T follicular helper cell (primary cell): ENCODE measurements around the gene SLC51A.
"Not testable (repeated sequence)": the region's sequence is repeated elsewhere in the genome, so short reads cannot be mapped to it uniquely, and the experiment has no call there.

Experiments used
- DNase-seq: peaks from one replicate; pipeline ENCODE4 v3.0.0-alpha.2; 2020; ENCODE audit warnings: low read depth
- total RNA-seq, 2 experiments: gene quantifications; one replicate each; lab custom pipeline; 2026; lab: John Stamatoyannopoulos, UW

Gene SLC51A
- total RNA-seq, result 0 reads per million in 2 experiments

DNA sequence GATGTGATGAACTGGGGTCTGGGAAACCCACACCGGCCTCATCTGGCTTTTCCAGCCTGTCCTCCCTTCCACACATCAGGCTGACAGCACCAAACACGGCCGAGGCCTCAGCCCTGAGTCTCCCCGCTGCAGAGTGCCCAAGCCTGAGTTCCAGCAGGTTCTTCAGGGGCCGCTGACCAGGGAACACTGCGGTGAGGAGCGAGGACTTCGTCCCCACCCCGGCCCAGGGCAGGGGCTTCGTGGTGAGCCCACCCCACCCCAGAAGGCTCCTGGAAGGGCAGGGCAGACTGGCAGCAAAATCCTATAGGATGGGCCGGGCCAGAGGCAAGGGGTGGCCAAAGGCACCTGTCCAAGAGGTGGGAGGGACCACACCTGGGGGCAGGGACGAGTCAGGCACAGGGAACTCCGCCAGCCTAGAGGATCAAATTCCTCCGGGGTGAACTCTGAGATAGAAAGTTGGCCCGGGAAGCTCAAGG is at the start of gene SLC51A:
Gene SLC51A, plus strand, starts transcription at position 446 of the 476 bp plus-strand sequence. CDS start 179 bp downstream, outside the sequence.
- DNase-seq, result no peak

- DNase-seq, result no peak
Measured at GRCh38 chr3:196166741-196167140, 49.6 kb upstream of the SLC51A start.

DNA sequence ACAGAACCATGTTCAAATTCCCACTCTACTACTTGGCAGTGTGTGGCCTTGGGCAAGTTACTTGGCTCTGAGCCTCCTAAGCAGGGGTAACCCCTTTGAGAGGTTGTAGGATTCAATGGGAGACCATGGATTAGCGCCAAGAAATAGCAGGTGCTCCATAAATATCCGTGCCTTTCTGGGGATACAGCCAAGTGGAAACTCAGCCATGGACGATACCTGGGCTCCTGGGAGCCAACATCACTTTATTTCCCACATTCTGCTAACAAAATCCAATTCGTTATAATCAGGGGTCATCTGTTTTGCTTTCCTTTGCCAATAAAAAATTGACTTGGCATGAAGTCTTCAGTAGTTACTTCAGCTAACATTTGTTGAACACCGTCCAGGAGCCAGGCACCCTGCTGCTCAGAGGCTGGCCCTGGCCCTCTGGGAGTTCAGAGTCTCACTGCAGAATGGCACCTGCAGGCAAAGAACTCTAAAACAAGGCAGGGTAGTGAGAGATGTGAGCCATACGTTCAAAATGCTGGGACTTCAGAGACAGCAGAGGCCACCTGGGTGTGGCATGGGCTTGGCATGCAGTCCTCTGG is 47.4 kb upstream of the SLC51A start:
- no peak for DNase-seq

DNA sequence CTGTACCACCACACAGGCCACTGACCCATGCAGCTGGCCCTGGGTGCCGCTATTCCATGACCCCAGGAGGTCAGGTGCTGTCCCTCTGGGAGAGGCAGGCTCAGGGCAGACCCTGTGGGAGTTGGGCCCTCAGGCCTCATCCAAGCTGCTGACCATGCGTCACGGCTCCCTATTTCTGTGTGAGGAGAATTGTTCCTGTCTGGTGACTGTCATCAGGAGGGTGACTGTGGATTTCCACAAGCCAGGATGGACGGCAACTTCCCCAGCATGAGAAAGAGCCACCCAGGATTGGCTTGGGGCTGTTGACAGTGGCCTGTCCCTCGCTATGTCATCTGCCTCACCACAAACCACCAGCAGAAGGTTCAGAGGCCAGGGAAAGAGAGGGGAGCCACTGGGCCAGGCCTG is 46.5 kb upstream of the SLC51A start:
- DNase-seq, result no peak

- DNase-seq, result not testable (repeated sequence)
Measured at GRCh38 chr3:196170296-196170695, 46.0 kb upstream of the SLC51A start.

DNA sequence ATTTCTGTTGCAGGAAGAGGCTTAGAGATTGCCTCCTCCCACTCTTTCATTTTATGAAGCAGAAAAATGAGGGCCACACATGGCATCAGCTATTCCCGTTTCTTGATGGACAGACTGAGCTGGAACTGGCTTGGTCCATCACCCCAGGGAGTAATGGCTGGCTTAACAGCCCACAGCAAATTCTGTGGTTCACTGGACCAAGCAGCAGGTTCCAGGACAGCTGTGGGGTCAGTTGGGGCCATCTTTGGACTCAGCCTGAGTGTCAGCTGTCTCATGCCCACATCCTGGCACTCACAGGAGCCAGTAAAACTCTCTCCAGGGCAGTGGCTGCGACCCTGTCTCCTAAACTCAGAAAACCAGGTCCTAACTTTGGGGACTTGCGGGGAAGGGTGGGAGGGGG is 41.7 kb upstream of the SLC51A start:
- DNase-seq, result no peak

DNA sequence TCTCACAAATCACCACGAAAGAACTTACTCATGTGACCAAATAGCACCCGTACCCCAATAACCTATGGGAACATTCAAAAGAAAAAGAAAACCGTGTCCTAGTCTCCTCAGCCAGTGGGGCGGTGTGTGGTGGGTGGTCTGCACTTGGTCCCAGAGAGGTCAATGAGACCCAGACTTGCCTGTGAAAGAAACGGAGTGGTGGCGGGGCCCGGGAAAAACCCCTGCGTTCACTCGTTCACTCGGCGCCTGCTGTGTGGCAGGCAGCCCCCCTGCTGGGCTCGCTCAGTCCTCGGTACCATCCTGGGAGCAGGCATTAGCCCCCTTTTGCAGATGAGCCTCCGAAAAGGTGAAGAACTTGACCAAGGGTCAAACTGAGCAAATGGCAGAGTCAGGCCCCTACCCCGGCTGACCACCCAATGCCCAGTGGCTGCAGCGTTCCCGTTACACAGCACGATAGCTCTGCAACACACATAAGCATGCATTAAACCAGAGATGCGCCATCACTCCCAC is 41.2 kb upstream of the SLC51A start:
- no peak for DNase-seq

- no peak for DNase-seq
Measured at GRCh38 chr3:196175722-196176121, 40.6 kb upstream of the SLC51A start.

DNA sequence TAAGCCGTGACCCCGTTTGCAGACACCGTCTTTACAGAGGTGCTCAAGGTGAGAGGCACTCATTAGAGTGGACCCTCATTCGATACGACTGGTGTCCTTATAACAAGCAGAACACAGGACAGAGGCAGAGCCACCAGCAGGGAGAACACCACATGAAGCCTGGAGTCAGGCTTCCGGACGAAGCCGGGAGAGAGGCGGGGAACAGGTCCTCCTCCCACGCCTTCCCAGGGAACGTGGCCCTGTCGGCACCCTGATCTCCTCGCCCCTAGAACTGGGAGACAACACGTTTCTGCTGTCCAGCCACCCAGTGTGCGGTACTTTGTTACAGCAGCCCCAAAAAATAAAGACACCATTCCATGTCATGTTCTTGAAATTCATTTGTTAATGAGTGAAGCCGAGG is 38.8 kb upstream of the SLC51A start:
- DNase-seq, result no peak

- DNase-seq, result no peak
Measured at GRCh38 chr3:196177967-196178366, 38.4 kb upstream of the SLC51A start.

GRCh38 chr3:196178993-196179379 is 37.3 kb upstream of the SLC51A start:
- DNase-seq, result no peak

GRCh38 chr3:196179380-196180308 is 36.7 kb upstream of the SLC51A start:
- DNase-seq, result peak; percentile 72

GRCh38 chr3:196180346-196180745 is 36.0 kb upstream of the SLC51A start:
- no peak for DNase-seq

DNA sequence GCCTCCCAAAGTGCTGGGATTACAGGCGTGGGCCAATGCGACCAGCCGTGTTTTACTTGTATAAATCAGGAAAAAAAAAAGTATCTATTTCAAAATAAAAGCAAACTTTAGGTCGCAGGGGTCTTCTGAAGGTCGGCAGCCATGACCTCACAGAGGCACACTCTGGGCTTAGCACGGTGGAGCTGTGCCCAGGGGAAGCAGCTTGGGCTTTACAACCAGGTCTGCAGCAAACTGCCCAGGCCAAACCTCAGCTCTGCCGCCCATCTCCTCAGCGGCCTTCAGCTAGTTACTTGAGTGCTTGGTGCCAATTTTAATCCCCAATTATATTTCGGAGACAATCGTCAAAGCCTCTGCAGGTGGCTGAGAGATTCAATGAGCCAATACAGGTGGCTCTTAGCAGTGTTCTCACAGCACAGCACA is 35.2 kb upstream of the SLC51A start:
- DNase-seq, result no peak

- not testable (repeated sequence) for DNase-seq
Measured at GRCh38 chr3:196184169-196184432, 32.2 kb upstream of the SLC51A start.

GRCh38 chr3:196184881-196185280 is 31.5 kb upstream of the SLC51A start:
- no peak for DNase-seq

- DNase-seq, result no peak
Measured at GRCh38 chr3:196186651-196187573, 29.4 kb upstream of the SLC51A start.

GRCh38 chr3:196189566-196190347 is 26.6 kb upstream of the SLC51A start:
- no peak for DNase-seq

- DNase-seq, result no peak
Measured at GRCh38 chr3:196192036-196192523, 24.3 kb upstream of the SLC51A start.

- DNase-seq, result no peak
Measured at GRCh38 chr3:196192524-196193051, 23.7 kb upstream of the SLC51A start.
